ENCODE data around the gene OR51S1.
"Not testable (repeated sequence)": the region's sequence is repeated elsewhere in the genome, so short reads cannot be mapped to it uniquely, and the experiment has no call there.

Gene OR51S1

GRCh38 chr11:4882543-4882942, 33.5 kb upstream of the OR51S1 start:
- no peak overlapping the region for H3K4me3 ChIP-seq (ENCODE audit: low read depth, low read length)
- DNase-seq (ENCODE audit: low read depth, low spot score), result no peak
- ChIA-PET POLR2A (no interaction called here), CTCF (no interaction called here)
- TF ChIP-seq, protein P1, sequence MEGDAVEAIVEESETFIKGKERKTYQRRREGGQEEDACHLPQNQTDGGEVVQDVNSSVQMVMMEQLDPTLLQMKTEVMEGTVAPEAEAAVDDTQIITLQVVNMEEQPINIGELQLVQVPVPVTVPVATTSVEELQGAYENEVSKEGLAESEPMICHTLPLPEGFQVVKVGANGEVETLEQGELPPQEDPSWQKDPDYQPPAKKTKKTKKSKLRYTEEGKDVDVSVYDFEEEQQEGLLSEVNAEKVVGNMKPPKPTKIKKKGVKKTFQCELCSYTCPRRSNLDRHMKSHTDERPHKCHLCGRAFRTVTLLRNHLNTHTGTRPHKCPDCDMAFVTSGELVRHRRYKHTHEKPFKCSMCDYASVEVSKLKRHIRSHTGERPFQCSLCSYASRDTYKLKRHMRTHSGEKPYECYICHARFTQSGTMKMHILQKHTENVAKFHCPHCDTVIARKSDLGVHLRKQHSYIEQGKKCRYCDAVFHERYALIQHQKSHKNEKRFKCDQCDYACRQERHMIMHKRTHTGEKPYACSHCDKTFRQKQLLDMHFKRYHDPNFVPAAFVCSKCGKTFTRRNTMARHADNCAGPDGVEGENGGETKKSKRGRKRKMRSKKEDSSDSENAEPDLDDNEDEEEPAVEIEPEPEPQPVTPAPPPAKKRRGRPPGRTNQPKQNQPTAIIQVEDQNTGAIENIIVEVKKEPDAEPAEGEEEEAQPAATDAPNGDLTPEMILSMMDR (IDR thresholded peaks at IDR 0.05; ENCODE audit: insufficient read depth, low read length, missing control alignments), result no peak

DNA sequence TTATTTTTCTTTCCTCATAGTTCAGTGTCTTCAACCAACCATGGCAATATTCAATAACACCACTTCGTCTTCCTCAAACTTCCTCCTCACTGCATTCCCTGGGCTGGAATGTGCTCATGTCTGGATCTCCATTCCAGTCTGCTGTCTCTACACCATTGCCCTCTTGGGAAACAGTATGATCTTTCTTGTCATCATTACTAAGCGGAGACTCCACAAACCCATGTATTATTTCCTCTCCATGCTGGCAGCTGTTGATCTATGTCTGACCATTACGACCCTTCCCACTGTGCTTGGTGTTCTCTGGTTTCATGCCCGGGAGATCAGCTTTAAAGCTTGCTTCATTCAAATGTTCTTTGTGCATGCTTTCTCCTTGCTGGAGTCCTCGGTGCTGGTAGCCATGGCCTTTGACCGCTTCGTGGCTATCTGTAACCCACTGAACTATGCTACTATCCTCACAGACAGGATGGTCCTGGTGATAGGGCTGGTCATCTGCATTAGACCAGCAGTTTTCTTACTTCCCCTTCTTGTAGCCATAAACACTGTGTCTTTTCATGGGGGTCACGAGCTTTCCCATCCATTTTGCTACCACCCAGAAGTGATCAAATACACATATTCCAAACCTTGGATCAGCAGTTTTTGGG, 33.0 kb upstream of the OR51S1 start, which contains the start of gene OR51T1:
TSS of gene OR51T1 (plus strand) at position 41 of the 641 bp plus-strand sequence. CDS start at position 41, 0 bp downstream.
- TF ChIP-seq, protein P1 (IDR thresholded peaks at IDR 0.05; ENCODE audit: insufficient read depth, low read length, missing control alignments), result no peak
- ChIA-PET POLR2A (no interaction called here), CTCF (no interaction called here)
- DNase-seq (ENCODE audit: low read depth, low spot score), result no peak
- H3K4me3 ChIP-seq (ENCODE audit: low read depth, low read length), result no peak within 1 kb of the TSS

- DNase-seq (ENCODE audit: low read depth, low spot score), result no peak
- no peak overlapping the region for H3K4me3 ChIP-seq (ENCODE audit: low read depth, low read length)
- ChIA-PET POLR2A (no interaction called here), CTCF (no interaction called here)
- TF ChIP-seq, protein P1 (IDR thresholded peaks at IDR 0.05; ENCODE audit: insufficient read depth, low read length, missing control alignments), result no peak
Observed at GRCh38 chr11:4881188-4881587, 32.2 kb upstream of the OR51S1 start.

- no peak for DNase-seq (ENCODE audit: low read depth, low spot score)
- no peak overlapping the region for H3K4me3 ChIP-seq (ENCODE audit: low read depth, low read length)
- CTCF ChIA-PET, result no interaction called here
- POLR2A ChIA-PET, result no interaction called here
- TF ChIP-seq, protein P1 (IDR thresholded peaks at IDR 0.05; ENCODE audit: insufficient read depth, low read length, missing control alignments), result no peak
Observed at GRCh38 chr11:4865855-4866254, 16.8 kb upstream of the OR51S1 start.

DNA sequence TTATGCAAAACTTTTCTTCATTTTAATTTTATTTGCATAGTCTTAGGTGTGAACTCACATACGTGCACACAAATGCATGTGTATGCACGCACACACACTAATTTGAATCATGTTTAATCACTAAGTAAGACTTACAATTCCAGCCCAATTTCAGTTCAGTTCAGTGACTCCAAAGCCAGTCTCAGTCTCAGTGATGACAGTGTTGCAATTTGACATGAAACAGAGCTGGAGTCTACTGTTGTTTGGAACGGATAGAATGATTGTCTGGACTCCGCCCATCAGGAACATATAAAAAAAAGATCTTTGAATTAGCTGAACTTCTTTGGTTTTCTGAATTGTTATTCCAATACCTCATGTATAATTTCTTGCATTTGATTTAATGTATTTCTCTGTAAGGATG, 14.9 kb upstream of the OR51S1 start:
- POLR2A ChIA-PET, result no interaction called here
- H3K4me3 ChIP-seq (ENCODE audit: low read depth, low read length), result no peak overlapping the region
- CTCF ChIA-PET, result no interaction called here
- TF ChIP-seq, protein P1 (IDR thresholded peaks at IDR 0.05; ENCODE audit: insufficient read depth, low read length, missing control alignments), result no peak
- DNase-seq (ENCODE audit: low read depth, low spot score), result no peak

DNA sequence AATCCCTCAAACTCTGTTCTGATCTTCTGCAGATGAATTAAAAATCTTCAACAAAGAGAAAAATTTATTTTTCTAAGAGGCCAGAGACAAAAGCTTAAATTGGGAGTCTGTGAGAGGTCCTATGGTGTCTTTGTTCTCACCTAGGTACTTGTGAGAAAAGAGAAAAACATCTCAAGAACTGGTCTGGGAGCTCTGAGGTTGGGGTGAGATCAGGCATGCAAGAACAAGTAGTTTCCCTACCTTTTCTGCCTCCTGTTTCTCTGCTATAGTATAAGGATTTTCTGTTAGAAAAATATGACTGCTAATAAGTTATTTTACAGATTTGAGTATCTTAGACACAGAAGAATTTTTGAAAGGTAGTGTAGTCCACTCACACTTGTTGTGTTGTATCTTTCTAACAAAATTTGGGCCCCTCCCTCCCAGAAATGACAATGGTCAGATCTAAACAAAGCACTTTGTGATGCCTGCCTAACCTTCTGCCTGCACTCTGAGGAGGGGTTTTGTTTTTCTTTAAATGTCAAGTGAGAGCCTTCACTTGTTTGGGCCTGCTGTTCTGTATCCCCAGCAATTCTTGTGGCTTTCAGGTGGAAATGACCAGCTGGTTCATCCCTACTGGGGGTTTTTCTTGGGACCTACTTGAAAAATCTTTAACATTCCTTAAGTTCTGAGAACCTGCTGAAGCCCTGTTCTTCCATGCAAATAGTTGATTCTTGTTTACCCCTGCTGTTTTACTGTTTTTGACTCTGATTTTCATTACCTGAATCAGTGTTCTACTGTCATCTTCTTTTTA, 13.6 kb upstream of the OR51S1 start:
- TF ChIP-seq, protein P1 (IDR thresholded peaks at IDR 0.05; ENCODE audit: insufficient read depth, low read length, missing control alignments), result no peak
- POLR2A ChIA-PET, result no interaction called here
- H3K4me3 ChIP-seq (ENCODE audit: low read depth, low read length), result no peak overlapping the region
- no peak for DNase-seq (ENCODE audit: low read depth, low spot score)
- CTCF ChIA-PET, result no interaction called here

GRCh38 chr11:4854286-4854685, 5.3 kb upstream of the OR51S1 start:
- POLR2A ChIA-PET; CTCF ChIA-PET; DNase-seq (ENCODE audit: low read depth, low spot score); H3K4me3 ChIP-seq (ENCODE audit: low read depth, low read length): not testable (repeated sequence)
